ENCODE measurements around the gene BAG2.

- TF ChIP-seq, protein P1, sequence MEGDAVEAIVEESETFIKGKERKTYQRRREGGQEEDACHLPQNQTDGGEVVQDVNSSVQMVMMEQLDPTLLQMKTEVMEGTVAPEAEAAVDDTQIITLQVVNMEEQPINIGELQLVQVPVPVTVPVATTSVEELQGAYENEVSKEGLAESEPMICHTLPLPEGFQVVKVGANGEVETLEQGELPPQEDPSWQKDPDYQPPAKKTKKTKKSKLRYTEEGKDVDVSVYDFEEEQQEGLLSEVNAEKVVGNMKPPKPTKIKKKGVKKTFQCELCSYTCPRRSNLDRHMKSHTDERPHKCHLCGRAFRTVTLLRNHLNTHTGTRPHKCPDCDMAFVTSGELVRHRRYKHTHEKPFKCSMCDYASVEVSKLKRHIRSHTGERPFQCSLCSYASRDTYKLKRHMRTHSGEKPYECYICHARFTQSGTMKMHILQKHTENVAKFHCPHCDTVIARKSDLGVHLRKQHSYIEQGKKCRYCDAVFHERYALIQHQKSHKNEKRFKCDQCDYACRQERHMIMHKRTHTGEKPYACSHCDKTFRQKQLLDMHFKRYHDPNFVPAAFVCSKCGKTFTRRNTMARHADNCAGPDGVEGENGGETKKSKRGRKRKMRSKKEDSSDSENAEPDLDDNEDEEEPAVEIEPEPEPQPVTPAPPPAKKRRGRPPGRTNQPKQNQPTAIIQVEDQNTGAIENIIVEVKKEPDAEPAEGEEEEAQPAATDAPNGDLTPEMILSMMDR (conservative IDR thresholded peaks at IDR 0.05; ENCODE audit: low read length) = no peak
- no peak for TF ChIP-seq EZH2phosphoT487 (IDR thresholded peaks at IDR 0.05; ENCODE audit: borderline replicate concordance)
Observed at GRCh38 chr6:57221936-57222742, 50.0 kb downstream of the BAG2 start, which contains the start of gene RAB23.
